ENCODE data around the gene THSD7A.

The THSD7A gene

GRCh38 chr7:11437994-11438393 is 394.0 kb downstream of the THSD7A start:
- no peak for DNase-seq

- no peak for DNase-seq
Observed at GRCh38 chr7:11436773-11437524, 395.0 kb downstream of the THSD7A start.

DNA sequence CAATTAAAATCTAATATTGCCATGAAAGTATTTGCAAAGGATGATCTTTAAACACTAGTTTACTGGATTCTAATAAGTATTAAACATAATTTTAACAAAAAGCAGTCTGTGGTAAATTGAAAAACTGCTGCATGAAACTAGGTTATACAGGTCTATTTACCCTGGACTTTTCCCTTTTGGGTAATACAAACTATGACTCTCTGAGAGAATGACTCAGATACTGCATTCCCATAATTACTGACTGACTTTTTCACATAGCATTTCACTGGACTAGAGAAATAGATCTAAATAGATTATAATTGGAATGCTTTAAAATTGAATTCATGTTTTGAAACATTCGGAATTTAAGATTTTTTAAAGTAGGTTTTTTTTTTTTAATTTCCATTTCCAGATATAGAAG is 395.7 kb downstream of the THSD7A start:
- DNase-seq: no peak

DNA sequence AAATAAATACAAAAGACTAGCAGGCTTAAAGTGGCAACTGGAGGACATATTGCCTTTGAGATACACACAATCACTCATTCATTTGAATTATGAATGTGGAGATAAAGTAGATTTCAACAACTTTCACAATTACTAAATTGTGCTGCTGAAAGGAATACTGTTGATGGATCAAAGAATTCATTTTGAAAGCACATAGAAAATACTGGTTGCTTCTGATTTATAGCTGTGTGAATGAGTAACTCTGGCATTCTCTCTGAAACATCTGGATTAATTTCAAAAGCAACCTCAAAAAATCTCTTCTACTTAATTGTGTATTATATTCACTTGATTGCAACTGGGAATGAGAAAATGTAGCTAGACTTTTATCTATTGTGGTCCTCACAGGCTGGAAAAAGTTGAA is 397.6 kb downstream of the THSD7A start:
- no peak for DNase-seq

- no peak for DNase-seq
Observed at GRCh38 chr7:11430841-11431240, 401.2 kb downstream of the THSD7A start.

DNA sequence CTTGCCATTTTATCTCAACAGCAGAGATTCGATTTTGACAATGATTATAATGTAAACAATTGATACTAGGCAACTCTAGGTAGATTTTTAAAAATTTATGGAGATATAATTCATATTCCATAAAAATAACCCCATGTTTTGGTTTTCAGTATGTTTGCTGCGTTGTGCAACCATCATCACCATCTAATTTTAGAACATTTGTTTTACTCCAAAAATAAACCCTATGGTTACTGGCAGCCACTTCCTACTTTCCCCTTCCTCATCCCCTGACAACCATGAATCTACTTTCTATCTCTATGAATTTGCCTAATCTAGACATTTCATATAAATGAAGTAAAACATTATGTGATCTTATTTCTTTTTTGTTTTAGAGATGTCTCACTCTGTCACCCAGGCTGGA is 401.9 kb downstream of the THSD7A start:
- DNase-seq: no peak

DNA sequence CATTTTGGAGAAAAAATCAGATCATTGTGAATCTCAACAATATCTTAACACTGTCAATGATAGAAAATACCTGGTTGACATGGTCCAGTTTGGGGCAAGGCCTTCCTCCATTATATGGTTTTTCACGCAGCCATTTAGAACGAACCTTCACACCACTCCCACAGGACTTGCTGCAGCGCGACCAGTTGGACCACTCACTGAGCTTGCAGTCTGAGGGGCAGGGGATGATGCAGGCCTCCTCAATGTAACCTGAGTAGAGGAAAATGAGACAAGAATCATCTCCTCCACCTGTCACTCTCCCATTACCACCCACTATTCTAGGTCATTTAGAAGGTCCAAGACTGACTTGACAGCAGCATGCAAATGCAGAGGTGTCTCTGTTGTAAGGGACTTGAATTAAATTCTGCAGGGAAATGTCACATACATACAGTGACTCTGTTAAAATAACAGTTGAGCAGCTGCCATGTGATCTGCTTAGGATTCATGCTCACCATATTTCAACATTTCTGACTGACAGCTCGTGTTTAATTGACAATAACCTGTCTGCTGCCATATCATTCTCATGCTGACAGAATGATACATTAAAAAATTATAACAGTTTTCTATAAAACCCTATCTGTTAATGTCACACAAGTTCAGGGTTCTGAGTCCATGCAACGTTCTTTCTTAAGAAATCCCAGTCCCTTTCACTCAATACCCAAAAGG is 403.0 kb downstream of the THSD7A start:
- DNase-seq: no peak

DNA sequence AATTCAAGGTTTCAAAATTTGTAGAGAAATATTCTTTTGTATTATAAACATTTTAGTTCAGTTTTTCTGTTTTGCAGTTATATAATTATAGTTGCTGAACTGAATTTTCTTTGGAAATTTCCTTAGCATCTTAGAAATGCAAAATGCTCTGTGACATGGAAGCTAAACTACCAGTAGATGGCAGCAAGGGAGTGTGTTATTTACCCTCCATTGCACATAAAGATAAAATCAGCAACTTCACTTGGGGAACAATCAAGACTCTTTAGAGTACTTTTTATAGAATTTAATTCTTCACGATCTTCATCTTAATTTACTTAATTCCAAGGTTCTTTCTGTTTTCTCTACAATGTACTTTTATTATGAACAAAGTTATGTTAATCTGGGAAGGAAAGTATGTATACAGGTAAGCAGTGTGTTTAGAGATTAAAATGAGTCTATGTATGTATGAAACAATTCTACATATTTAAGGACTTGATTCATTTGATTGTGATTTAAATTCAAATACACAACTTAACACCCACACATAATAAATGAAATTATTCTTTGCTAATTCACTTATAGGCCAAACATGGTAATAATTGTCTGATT is 404.2 kb downstream of the THSD7A start:
- DNase-seq: peak; percentile 57

DNA sequence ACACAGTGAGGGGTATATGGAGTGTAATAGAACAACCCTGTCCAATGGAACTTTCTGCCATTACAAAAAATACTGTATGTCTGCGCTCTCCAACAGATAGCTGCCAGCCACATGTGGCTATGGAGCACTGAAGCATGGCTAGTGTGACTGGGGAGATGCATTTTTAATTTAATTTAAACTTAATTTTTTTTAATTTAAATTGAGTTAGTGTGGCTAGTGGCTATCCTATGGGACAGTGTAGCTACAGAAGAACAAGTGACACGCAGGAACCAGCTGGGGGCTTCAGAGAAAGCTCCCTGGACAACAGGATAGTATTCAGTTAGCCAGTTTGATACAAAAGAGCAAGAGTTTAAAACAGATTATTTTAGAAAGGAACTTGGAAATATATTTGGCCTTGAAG is 408.0 kb downstream of the THSD7A start:
- DNase-seq: no peak

GRCh38 chr7:11420049-11420448 is 411.9 kb downstream of the THSD7A start:
- DNase-seq: no peak

GRCh38 chr7:11416641-11417458 is 415.1 kb downstream of the THSD7A start:
- no peak for DNase-seq

DNA sequence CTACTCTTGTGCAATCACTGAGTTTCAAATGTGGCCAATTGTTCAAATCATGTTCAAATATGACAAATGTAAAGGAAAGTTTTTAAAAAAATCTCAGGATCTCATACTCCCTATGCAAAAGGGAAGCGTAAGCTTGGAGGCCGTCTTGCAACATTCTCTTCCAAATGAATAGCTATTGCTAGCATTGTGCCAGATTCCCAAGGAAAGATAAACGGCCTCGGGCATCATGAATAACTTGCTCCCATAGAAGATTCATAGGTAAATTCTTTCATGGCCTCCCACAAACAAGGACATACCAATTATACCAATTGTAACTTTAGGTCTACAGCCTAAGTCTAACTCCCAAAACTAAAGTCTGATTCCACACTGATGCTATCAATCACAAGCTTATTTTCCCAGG is 416.9 kb downstream of the THSD7A start:
- no peak for DNase-seq

GRCh38 chr7:11413901-11414300 is 418.1 kb downstream of the THSD7A start:
- no peak for DNase-seq

DNA sequence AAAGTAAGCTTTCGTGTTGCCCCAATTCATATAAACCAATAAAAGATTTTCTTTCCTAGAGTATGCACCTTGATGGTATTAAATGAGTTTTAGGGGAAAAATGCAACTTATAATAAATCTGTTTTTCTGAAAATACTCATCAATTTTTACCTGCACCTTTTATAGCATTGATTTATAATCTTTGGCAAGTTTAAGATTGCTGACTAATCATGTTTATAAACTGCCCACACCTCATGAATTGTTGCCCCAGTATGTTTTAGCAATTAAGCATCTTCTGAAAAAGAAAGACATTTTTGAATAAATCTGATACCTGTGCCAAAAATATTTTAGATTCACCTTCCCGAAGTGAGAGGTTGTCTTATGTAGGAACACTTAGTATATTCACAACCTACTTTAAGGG is 420.0 kb downstream of the THSD7A start:
- DNase-seq: no peak

GRCh38 chr7:11410656-11411644 is 421.0 kb downstream of the THSD7A start:
- DNase-seq: peak; percentile 25

- no peak for DNase-seq
Observed at GRCh38 chr7:11404355-11404754, 427.6 kb downstream of the THSD7A start.

- no peak for DNase-seq
Observed at GRCh38 chr7:11403781-11404180, 428.2 kb downstream of the THSD7A start.

DNA sequence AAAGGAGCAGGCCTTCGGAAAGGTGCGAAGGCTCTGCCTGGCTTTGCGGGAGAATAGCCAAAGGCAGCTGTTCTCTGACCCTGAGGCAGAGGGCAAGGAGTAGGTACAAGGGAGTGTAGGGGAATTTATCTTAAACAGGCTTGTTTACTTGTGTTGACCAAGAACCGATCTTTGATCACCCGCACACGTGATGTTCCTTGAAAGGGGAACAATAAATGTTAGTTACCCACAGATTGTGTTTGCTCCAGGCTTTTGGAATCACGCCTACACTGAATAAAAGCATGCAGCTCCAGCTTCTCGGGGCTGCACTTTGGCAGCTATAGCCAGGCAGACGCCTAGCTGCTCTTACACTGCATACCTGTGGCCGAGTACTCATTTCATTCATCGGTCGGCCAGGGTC is 437.6 kb downstream of the THSD7A start:
- DNase-seq: no peak

- no peak for DNase-seq
Observed at GRCh38 chr7:11379641-11380040, 452.4 kb downstream of the THSD7A start.

GRCh38 chr7:11376529-11376928 is 455.5 kb downstream of the THSD7A start:
- DNase-seq: no peak

GRCh38 chr7:11374629-11375028 is 457.4 kb downstream of the THSD7A start:
- DNase-seq: no peak

GRCh38 chr7:11373546-11374142 is 458.4 kb downstream of the THSD7A start:
- DNase-seq: peak; percentile 52

Data from NCI-H1105 (cell line).